ENCODE results near the gene CACNG3.

CACNG3 gene

GRCh38 chr16:24262816-24263215, 6.7 kb downstream of the CACNG3 start:
- Histone ChIP-seq H3K4me3 (ENCODE audit: low read length) (no peak overlapping the region), H3K79me2 (ENCODE audit: low read length) (no peaks in the 10 kb centered on the region)
- TF ChIP-seq EZH2phosphoT487 (IDR thresholded peaks at IDR 0.05; ENCODE audit: low read depth) (no peak), CTCF (IDR thresholded peaks at IDR 0.05; ENCODE audit: low read depth, low read length) (no peak)

GRCh38 chr16:24270721-24271442, 14.7 kb downstream of the CACNG3 start:
- Histone ChIP-seq H3K79me2 (ENCODE audit: low read length) (no peaks in the 10 kb centered on the region), H3K36me3 (replicated peaks; ENCODE audit: low read depth, low read length) (no peaks in the 10 kb centered on the region), H3K9ac (ENCODE audit: low read length) (no peak overlapping the region), H3K4me1 (ENCODE audit: low read length) (peaks cover 5% of the 10 kb centered on the region; the same call in 1 of the 2 replicates), H3K4me3 (ENCODE audit: low read length) (no peak overlapping the region), H3K4me2 (ENCODE audit: low read length) (no peak overlapping the region), H2AFZ (ENCODE audit: low read depth, low read length) (no peak overlapping the region), H3K9me3 (ENCODE audit: insufficient read depth, low read length) (no peaks in the 10 kb centered on the region), H4K20me1 (ENCODE audit: insufficient read depth, low read length) (no peaks in the 10 kb centered on the region), H3K27me3 (ENCODE audit: low read depth, low read length) (peaks cover 36% of the 10 kb centered on the region), H3K27ac (ENCODE audit: low read length) (no peak overlapping the region)
- TF ChIP-seq CTCF (IDR thresholded peaks at IDR 0.05; ENCODE audit: low read depth, low read length) (no peak), EZH2phosphoT487 (IDR thresholded peaks at IDR 0.05; ENCODE audit: low read depth) (no peak)

More at GRCh38 chr16:24262816-24263215, 6.7 kb downstream of the CACNG3 start:
- Histone ChIP-seq H2AFZ (ENCODE audit: low read depth, low read length) (no peak overlapping the region), H3K9ac (ENCODE audit: low read length) (no peak overlapping the region), H3K27ac (ENCODE audit: low read length) (no peak overlapping the region), H3K36me3 (replicated peaks; ENCODE audit: low read depth, low read length) (no peaks in the 10 kb centered on the region), H3K9me3 (ENCODE audit: insufficient read depth, low read length) (no peaks in the 10 kb centered on the region), H3K4me2 (ENCODE audit: low read length) (no peak overlapping the region), H4K20me1 (ENCODE audit: insufficient read depth, low read length) (no peaks in the 10 kb centered on the region), H3K4me1 (ENCODE audit: low read length) (no peaks in the 10 kb centered on the region), H3K27me3 (ENCODE audit: low read depth, low read length) (peaks cover 25% of the 10 kb centered on the region; the same call in 1 of the 2 replicates)

GRCh38 chr16:24272379-24272778, 16.2 kb downstream of the CACNG3 start:
- H3K4me3 ChIP-seq (ENCODE audit: low read length) = no peak overlapping the region
- TF ChIP-seq EZH2phosphoT487 (IDR thresholded peaks at IDR 0.05; ENCODE audit: low read depth) = no peak
- TF ChIP-seq CTCF (IDR thresholded peaks at IDR 0.05; ENCODE audit: low read depth, low read length) = no peak

GRCh38 chr16:24273508-24274182, 17.5 kb downstream of the CACNG3 start:
- H3K9me3 ChIP-seq (ENCODE audit: insufficient read depth, low read length) = no peaks in the 10 kb centered on the region
- TF ChIP-seq CTCF (IDR thresholded peaks at IDR 0.05; ENCODE audit: low read depth, low read length) (no peak), EZH2phosphoT487 (IDR thresholded peaks at IDR 0.05; ENCODE audit: low read depth) (no peak)
- H3K27me3 ChIP-seq (ENCODE audit: low read depth, low read length) = peaks cover 42% of the 10 kb centered on the region
- no peak overlapping the region for H3K27ac ChIP-seq (ENCODE audit: low read length)
- H3K36me3 ChIP-seq (replicated peaks; ENCODE audit: low read depth, low read length) = no peaks in the 10 kb centered on the region
- H3K4me1 ChIP-seq (ENCODE audit: low read length) = peaks cover 5% of the 10 kb centered on the region; the same call in 1 of the 2 replicates
- H3K4me2 ChIP-seq (ENCODE audit: low read length) = no peak overlapping the region
- H3K79me2 ChIP-seq (ENCODE audit: low read length) = no peaks in the 10 kb centered on the region
- H3K4me3 ChIP-seq (ENCODE audit: low read length) = no peak overlapping the region
- no peak overlapping the region for H3K9ac ChIP-seq (ENCODE audit: low read length)
- H4K20me1 ChIP-seq (ENCODE audit: insufficient read depth, low read length) = no peaks in the 10 kb centered on the region
- H2AFZ ChIP-seq (ENCODE audit: low read depth, low read length) = no peak overlapping the region

More at GRCh38 chr16:24272379-24272778, 16.2 kb downstream of the CACNG3 start:
- H3K27ac ChIP-seq (ENCODE audit: low read length) = no peak overlapping the region
- H2AFZ ChIP-seq (ENCODE audit: low read depth, low read length) = no peak overlapping the region
- peaks cover 41% of the 10 kb centered on the region for H3K27me3 ChIP-seq (ENCODE audit: low read depth, low read length)
- H3K9me3 ChIP-seq (ENCODE audit: insufficient read depth, low read length) = no peaks in the 10 kb centered on the region
- no peak overlapping the region for H3K9ac ChIP-seq (ENCODE audit: low read length)
- no peaks in the 10 kb centered on the region for H3K36me3 ChIP-seq (replicated peaks; ENCODE audit: low read depth, low read length)
- no peak overlapping the region for H3K4me2 ChIP-seq (ENCODE audit: low read length)
- peaks cover 5% of the 10 kb centered on the region; the same call in 1 of the 2 replicates for H3K4me1 ChIP-seq (ENCODE audit: low read length)
- no peaks in the 10 kb centered on the region for H3K79me2 ChIP-seq (ENCODE audit: low read length)
- H4K20me1 ChIP-seq (ENCODE audit: insufficient read depth, low read length) = no peaks in the 10 kb centered on the region

Data from OCI-LY3 (cell line).